AML-193 (cell line): Measurements from ENCODE around the gene BCL7B.
"Not testable (repeated sequence)": the region's sequence is repeated elsewhere in the genome, so short reads cannot be mapped to it uniquely, and the experiment has no call there.

Experiments
- DNase-seq, 2 experiments: peaks; one replicate each; lab custom pipeline; 2025; lab: John Stamatoyannopoulos, UW

Gene BCL7B

GRCh38 chr7:73557397-73558257 is at the start of gene BCL7B:
TSS of gene BCL7B (minus strand) at chr7:73557690. CDS start at chr7:73557578, 112 bp downstream.
- DNase-seq, result peak; percentile 38 to 45

- DNase-seq, result no peak
Observed at GRCh38 chr7:73605601-73606220, 48.2 kb upstream of the BCL7B start.

- DNase-seq, result no peak
Observed at GRCh38 chr7:73602721-73603651, 45.5 kb upstream of the BCL7B start.

- no peak for DNase-seq
Observed at GRCh38 chr7:73599916-73600315, 42.4 kb upstream of the BCL7B start.

- no peak for DNase-seq
Observed at GRCh38 chr7:73599151-73599882, 41.8 kb upstream of the BCL7B start.

GRCh38 chr7:73597978-73598782 is 40.7 kb upstream of the BCL7B start:
- no peak for DNase-seq

- no peak for DNase-seq
Observed at GRCh38 chr7:73596191-73597065, 38.9 kb upstream of the BCL7B start.

GRCh38 chr7:73595358-73595757 is 37.9 kb upstream of the BCL7B start:
- no peak for DNase-seq

- DNase-seq, result no peak
Observed at GRCh38 chr7:73593207-73594045, 35.9 kb upstream of the BCL7B start.

- DNase-seq, result no peak
Observed at GRCh38 chr7:73586911-73587310, 29.4 kb upstream of the BCL7B start.

GRCh38 chr7:73585196-73585595 is 27.7 kb upstream of the BCL7B start:
- DNase-seq, result no peak

GRCh38 chr7:73582664-73583202 is 25.2 kb upstream of the BCL7B start:
- no peak for DNase-seq

GRCh38 chr7:73581006-73581405 is 23.5 kb upstream of the BCL7B start:
- DNase-seq, result not testable (repeated sequence)

GRCh38 chr7:73578342-73579128 is 21.0 kb upstream of the BCL7B start, which contains the start of gene TBL2:
TSS of gene TBL2 (minus strand) at chr7:73578579. CDS start at chr7:73578549, 30 bp downstream.
- DNase-seq, result peak; percentile 97 to 98

- DNase-seq, result no peak
Observed at GRCh38 chr7:73577627-73578341, 20.3 kb upstream of the BCL7B start.

GRCh38 chr7:73573791-73574190 is 16.3 kb upstream of the BCL7B start:
- DNase-seq, result no peak

- no peak for DNase-seq
Observed at GRCh38 chr7:73573276-73573675, 15.8 kb upstream of the BCL7B start.
